Stimulated activated CD8-positive, alpha-beta memory T cell treated with anti-CD3 and anti-CD28 coated beads, Interleukin-15, amount 100 ng/mL, for 48 hours (primary cell): Measurements from ENCODE around the gene DCHS2.

Source experiments
- DNase-seq, 2 donors: peaks; one replicate each; pipeline ENCODE4 v3.0.0-alpha.2; 2020; ENCODE audit warnings: low read depth in 2 of 2

The DCHS2 gene

GRCh38 chr4:154450966-154451365, 40.6 kb downstream of the DCHS2 start:
- no peak for DNase-seq

GRCh38 chr4:154444958-154445357, 46.6 kb downstream of the DCHS2 start:
- DNase-seq, result no peak

GRCh38 chr4:154441982-154442381, 49.6 kb downstream of the DCHS2 start:
- DNase-seq, result no peak

GRCh38 chr4:154441124-154441523, 50.5 kb downstream of the DCHS2 start:
- DNase-seq, result no peak

- DNase-seq, result no peak
These were observed 52.4 kb downstream of the DCHS2 start for GRCh38 chr4:154439224-154439623.

- no peak for DNase-seq
These were observed 55.7 kb downstream of the DCHS2 start for GRCh38 chr4:154435895-154436294.

- DNase-seq, result no peak
These were observed 58.1 kb downstream of the DCHS2 start for GRCh38 chr4:154433543-154433942.

- DNase-seq, result no peak
These were observed 62.4 kb downstream of the DCHS2 start for GRCh38 chr4:154429176-154429575.

GRCh38 chr4:154427149-154427548, 64.5 kb downstream of the DCHS2 start:
- DNase-seq, result no peak

- DNase-seq, result no peak
These were observed 66.1 kb downstream of the DCHS2 start for GRCh38 chr4:154425514-154425913.

GRCh38 chr4:154424810-154425484, 66.7 kb downstream of the DCHS2 start:
- no peak for DNase-seq

GRCh38 chr4:154422152-154422551, 69.4 kb downstream of the DCHS2 start:
- DNase-seq, result no peak

- no peak for DNase-seq
These were observed 70.0 kb downstream of the DCHS2 start for GRCh38 chr4:154421618-154422017.

- no peak for DNase-seq
These were observed 74.3 kb downstream of the DCHS2 start for GRCh38 chr4:154417373-154417673.

- no peak for DNase-seq
These were observed 75.4 kb downstream of the DCHS2 start for GRCh38 chr4:154416190-154416547.

GRCh38 chr4:154415313-154415712, 76.3 kb downstream of the DCHS2 start:
- DNase-seq, result no peak

- DNase-seq, result no peak
These were observed 76.8 kb downstream of the DCHS2 start for GRCh38 chr4:154414796-154415195.

- no peak for DNase-seq
These were observed 77.2 kb downstream of the DCHS2 start for GRCh38 chr4:154414371-154414770.

- DNase-seq, result no peak
These were observed 84.2 kb downstream of the DCHS2 start for GRCh38 chr4:154407443-154407842.

GRCh38 chr4:154406018-154406795, 85.4 kb downstream of the DCHS2 start:
- DNase-seq, result no peak

GRCh38 chr4:154399259-154399974, 92.2 kb downstream of the DCHS2 start:
- DNase-seq, result no peak

GRCh38 chr4:154390324-154390723, 101.3 kb downstream of the DCHS2 start:
- DNase-seq, result no peak

- DNase-seq, result no peak
These were observed 102.5 kb downstream of the DCHS2 start for GRCh38 chr4:154389148-154389547.
